SK-N-SH (cell line): Measurements from ENCODE around the gene SORBS1. TPM values are rescaled to one million over a fixed set of nuclear protein-coding genes. Genes with fewer than 3 reads are reported as not detected.

Experiments
- CTCF ChIA-PET: fragments of 300-600, 350-600 bp; formaldehyde crosslinking; extraction: SDS; loops from one replicate; lab custom pipeline; 2021; lab: Yijun Ruan, JAX
- POLR2A ChIA-PET: fragments of 350-600 bp; sonication (Branson Sonifier 250); formaldehyde crosslinking; extraction: SDS; loops from one replicate; lab custom pipeline; 2020; ENCODE audit warnings: antibody characterized with exemption, inconsistent platforms; lab: Yijun Ruan, JAX
- DNase-seq: peaks from one replicate; pipeline ENCODE4 v3.0.0; 2012
- H2AFZ ChIP-seq: fragments of 200-600 bp; sonication (generic); 2 replicates; pipeline ENCODE4 v1.8.1; 2016; ENCODE audit warnings: antibody characterized with exemption, mild to moderate bottlenecking, low read depth
- H3F3A ChIP-seq: fragments of 200-600 bp; sonication (generic); replicated peaks from 2 replicates; pipeline ENCODE3; 2016; ENCODE audit warnings: antibody characterized with exemption, mild to moderate bottlenecking; ENCODE audit not compliant: insufficient read depth
- H3K27ac ChIP-seq, 2 experiments: fragments of 200-500 bp in 1 of 2; fragments of 200-600 bp in 1 of 2; sonication (Bioruptor generic) in 1 of 2; sonication (generic), shearing (Covaris generic) in 1 of 2; 2 replicates each; pipeline versions ENCODE4 v1.5.1 to v1.6.1; 2014 to 2016; ENCODE audit warnings: low read depth in 2 of 2, inconsistent platforms in 1 of 2, low read length in 1 of 2, mild to moderate bottlenecking in 1 of 2, mixed read lengths in 1 of 2
- H3K27me3 ChIP-seq: fragments of 200-600 bp; sonication (generic), shearing (Covaris generic); 2 replicates; pipeline ENCODE4 v1.6.1; 2016; ENCODE audit warnings: mixed run types; ENCODE audit not compliant: insufficient read depth
- H3K36me3 ChIP-seq, 2 experiments: fragments of 200-500 bp in 1 of 2; fragments of 200-600 bp in 1 of 2; sonication (Bioruptor generic) in 1 of 2; sonication (generic) in 1 of 2; replicated peaks in 1 of 2; 2 replicates each; pipeline versions ENCODE3 to v1.5.1; 2014 to 2016; ENCODE audit warnings: low read length in 1 of 2, mild to moderate bottlenecking in 1 of 2; ENCODE audit not compliant: insufficient read depth in 2 of 2, control insufficient read depth in 1 of 2
- H3K4me1 ChIP-seq, 2 experiments: fragments of 200-500 bp in 1 of 2; fragments of 200-600 bp in 1 of 2; sonication (Bioruptor generic) in 1 of 2; sonication (generic), shearing (Covaris generic) in 1 of 2; 2 replicates each; pipeline versions ENCODE4 v1.5.1 to v1.6.1; 2014 to 2016; ENCODE audit warnings: low read depth in 1 of 2, low read length in 1 of 2, mixed run types in 1 of 2; ENCODE audit not compliant: insufficient read depth in 2 of 2, control insufficient read depth in 1 of 2
- H3K4me2 ChIP-seq: fragments of 200-600 bp; sonication (generic), shearing (Covaris generic); 2 replicates; pipeline ENCODE4 v1.6.1; 2017; ENCODE audit warnings: mixed run types
- H3K4me3 ChIP-seq, 2 experiments: fragments of 200-500 bp in 1 of 2; fragments of 200-600 bp in 1 of 2; sonication (Bioruptor generic) in 1 of 2; sonication (generic), shearing (Covaris generic) in 1 of 2; 2 replicates each; pipeline versions ENCODE4 v1.5.1 to v1.8.1; 2014 to 2016; ENCODE audit warnings: low read depth in 2 of 2, inconsistent platforms in 1 of 2, low read length in 1 of 2, mild to moderate bottlenecking in 1 of 2, mixed read lengths in 1 of 2, moderate library complexity in 1 of 2
- H3K79me2 ChIP-seq: fragments of 200-600 bp; sonication (generic); 2 replicates; pipeline ENCODE4 v1.8.1; 2017; ENCODE audit warnings: mild to moderate bottlenecking; ENCODE audit not compliant: insufficient read depth
- H3K9ac ChIP-seq: fragments of 200-600 bp; sonication (generic); 2 replicates; pipeline ENCODE4 v1.6.1; 2017; ENCODE audit warnings: mixed run types
- H3K9me2 ChIP-seq: fragments of 200-600 bp; sonication (generic); 2 replicates; pipeline ENCODE4 v1.6.1; 2017; ENCODE audit warnings: mixed run types
- H3K9me3 ChIP-seq: fragments of 200-600 bp; sonication (generic); 2 replicates; pipeline ENCODE4 v1.6.1; 2017; ENCODE audit warnings: mixed run types, mild to moderate bottlenecking, moderate library complexity
- H4K20me1 ChIP-seq: fragments of 200-600 bp; sonication (generic); 2 replicates; pipeline ENCODE4 v1.6.1; 2017; ENCODE audit warnings: mild to moderate bottlenecking, mixed run types; ENCODE audit not compliant: insufficient read depth
- CHD2 ChIP-seq: fragments of 150-350 bp; IDR thresholded peaks from 2 replicates; pipeline ENCODE4 v1.6.1; 2018; ENCODE audit warnings: low read length; ENCODE audit not compliant: partially characterized antibody
- ELF1 ChIP-seq: IDR thresholded peaks from 2 replicates; pipeline ENCODE4 v1.4.0; 2012
- FOXJ3 ChIP-seq: sonication (generic); formaldehyde crosslinking; IDR thresholded peaks from 2 replicates; pipeline ENCODE4 v1.5.1; 2020; ENCODE audit warnings: mild to moderate bottlenecking, missing genetic modification reagents
- FOXM1 ChIP-seq: IDR thresholded peaks from 2 replicates; pipeline ENCODE4 v1.4.0; 2012; ENCODE audit warnings: low read depth, mild to moderate bottlenecking
- GABPA ChIP-seq: IDR thresholded peaks from 2 replicates; pipeline ENCODE4 v1.4.0; 2012; ENCODE audit warnings: low read depth, mild to moderate bottlenecking
- IRF3 ChIP-seq: fragments of 150-350 bp; IDR thresholded peaks from 2 replicates; pipeline ENCODE4 v1.6.1; 2016; ENCODE audit warnings: mild to moderate bottlenecking, low read depth, low read length
- JUND ChIP-seq: IDR thresholded peaks from 2 replicates; pipeline ENCODE4 v1.4.0; 2012
- MAX ChIP-seq: IDR thresholded peaks from 2 replicates; pipeline ENCODE4 v1.4.0; 2012; ENCODE audit warnings: low read depth
- RAD21 ChIP-seq: IDR thresholded peaks from 2 replicates; pipeline ENCODE4 v1.6.1; 2012; ENCODE audit warnings: mild to moderate bottlenecking, low read length
- REST ChIP-seq: IDR thresholded peaks from 2 replicates; pipeline ENCODE4 v1.6.1; 2012; ENCODE audit warnings: mild to moderate bottlenecking, low read depth, low read length, moderate library complexity
- SMC3 ChIP-seq: IDR thresholded peaks from 2 replicates; pipeline ENCODE4 v1.6.1; 2012; ENCODE audit warnings: low read depth, low read length, improper control_type of control experiment
- TAF1 ChIP-seq: IDR thresholded peaks from 2 replicates; pipeline ENCODE4 v1.6.1; 2012; ENCODE audit warnings: low read depth, mild to moderate bottlenecking, low read length, moderate library complexity, borderline replicate concordance
- TEAD4 ChIP-seq: IDR thresholded peaks from 2 replicates; pipeline ENCODE4 v1.4.0; 2012; ENCODE audit warnings: mild to moderate bottlenecking, borderline replicate concordance; ENCODE audit not compliant: insufficient read depth
- YY1 ChIP-seq: IDR thresholded peaks from 2 replicates; pipeline ENCODE4 v1.4.0; 2012; ENCODE audit warnings: low read depth, mild to moderate bottlenecking
- WGBS: methylation state at CpG from one replicate; pipeline ENCODE4 v1.1.6; 2017; ENCODE audit warnings: low lambda C conversion rate; 5-methylcytosine and 5-hydroxymethylcytosine counted together
- polyA plus RNA-seq, 3 experiments: library from polyadenylated mRNA; depleted of rRNA; stranded (reverse); fragments of >200 nt; gene quantifications; 2 replicates each; pipeline ENCODE4 v1.2.3, GENCODE V29; 2012
- TF ChIP-seq, protein P1 (sequence below): IDR thresholded peaks from 2 replicates; pipeline ENCODE4; 2012
- TF ChIP-seq, protein P2 (sequence below): IDR thresholded peaks from 2 replicates; pipeline ENCODE4 v1.4.0; 2012; ENCODE audit warnings: low read depth, borderline replicate concordance

Gene SORBS1
- polyA plus RNA-seq, 1 of the 3 experiments (the other 2 are of a cell fraction): 0.36 TPM

- DNase-seq: no peak
- Histone ChIP-seq H3F3A (no peaks in the 10 kb centered on the region), H3K27ac (no peak overlapping the region), H3K4me2 (no peak overlapping the region), H3K9me2 (no peaks in the 10 kb centered on the region), H3K4me3 (no peak overlapping the region), H3K79me2 (no peaks in the 10 kb centered on the region), H3K4me1 (peaks cover 0 to 4% of the 10 kb centered on the region in 2 experiments; a peak in 1 of 4 replicates), H3K9me3 (no peaks in the 10 kb centered on the region), H4K20me1 (no peaks in the 10 kb centered on the region), H3K9ac (no peak overlapping the region), H3K27me3 (no peaks in the 10 kb centered on the region; the same call in 1 of the 2 replicates), H3K36me3 (no peaks in the 10 kb centered on the region), H2AFZ (no peak overlapping the region)
- no peak for TF ChIP-seq REST
- TF ChIP-seq CHD2: no peak
- TF ChIP-seq MAX: no peak
- TF ChIP-seq, protein P1, sequence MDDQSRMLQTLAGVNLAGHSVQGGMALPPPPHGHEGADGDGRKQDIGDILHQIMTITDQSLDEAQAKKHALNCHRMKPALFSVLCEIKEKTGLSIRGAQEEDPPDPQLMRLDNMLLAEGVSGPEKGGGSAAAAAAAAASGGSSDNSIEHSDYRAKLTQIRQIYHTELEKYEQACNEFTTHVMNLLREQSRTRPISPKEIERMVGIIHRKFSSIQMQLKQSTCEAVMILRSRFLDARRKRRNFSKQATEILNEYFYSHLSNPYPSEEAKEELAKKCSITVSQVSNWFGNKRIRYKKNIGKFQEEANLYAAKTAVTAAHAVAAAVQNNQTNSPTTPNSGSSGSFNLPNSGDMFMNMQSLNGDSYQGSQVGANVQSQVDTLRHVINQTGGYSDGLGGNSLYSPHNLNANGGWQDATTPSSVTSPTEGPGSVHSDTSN: no peak
- TF ChIP-seq YY1: no peak
- TF ChIP-seq TAF1: no peak
- no peak for TF ChIP-seq JUND
- 75% methylated on average over 5 of the region's 7 CpGs for WGBS
- ChIA-PET POLR2A (no interaction called here), CTCF (no interaction called here)
Observed at GRCh38 chr10:95526044-95526443, 35.1 kb downstream of the SORBS1 start.

GRCh38 chr10:95525033-95525418 lies 36.1 kb downstream of the SORBS1 start:
- Histone ChIP-seq H3K36me3 (no peaks in the 10 kb centered on the region), H3K4me1 (no peaks in the 10 kb centered on the region; a peak in 1 of 4 replicates), H4K20me1 (no peaks in the 10 kb centered on the region), H3K9me3 (no peaks in the 10 kb centered on the region), H3F3A (no peaks in the 10 kb centered on the region), H3K9me2 (no peaks in the 10 kb centered on the region), H3K79me2 (no peaks in the 10 kb centered on the region), H3K4me3 (no peak overlapping the region), H3K9ac (no peak overlapping the region), H3K4me2 (no peak overlapping the region), H3K27ac (no peak overlapping the region), H2AFZ (no peak overlapping the region), H3K27me3 (no peaks in the 10 kb centered on the region; the same call in 1 of the 2 replicates)
- TF ChIP-seq, protein P2, sequence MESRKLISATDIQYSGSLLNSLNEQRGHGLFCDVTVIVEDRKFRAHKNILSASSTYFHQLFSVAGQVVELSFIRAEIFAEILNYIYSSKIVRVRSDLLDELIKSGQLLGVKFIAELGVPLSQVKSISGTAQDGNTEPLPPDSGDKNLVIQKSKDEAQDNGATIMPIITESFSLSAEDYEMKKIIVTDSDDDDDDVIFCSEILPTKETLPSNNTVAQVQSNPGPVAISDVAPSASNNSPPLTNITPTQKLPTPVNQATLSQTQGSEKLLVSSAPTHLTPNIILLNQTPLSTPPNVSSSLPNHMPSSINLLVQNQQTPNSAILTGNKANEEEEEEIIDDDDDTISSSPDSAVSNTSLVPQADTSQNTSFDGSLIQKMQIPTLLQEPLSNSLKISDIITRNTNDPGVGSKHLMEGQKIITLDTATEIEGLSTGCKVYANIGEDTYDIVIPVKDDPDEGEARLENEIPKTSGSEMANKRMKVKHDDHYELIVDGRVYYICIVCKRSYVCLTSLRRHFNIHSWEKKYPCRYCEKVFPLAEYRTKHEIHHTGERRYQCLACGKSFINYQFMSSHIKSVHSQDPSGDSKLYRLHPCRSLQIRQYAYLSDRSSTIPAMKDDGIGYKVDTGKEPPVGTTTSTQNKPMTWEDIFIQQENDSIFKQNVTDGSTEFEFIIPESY: no peak
- no peak for TF ChIP-seq TEAD4
- TF ChIP-seq TAF1: no peak
- no peak for TF ChIP-seq IRF3
- no peak for TF ChIP-seq RAD21
- TF ChIP-seq GABPA: no peak
- TF ChIP-seq FOXJ3 (CRISPR knock-in tag): no peak
- TF ChIP-seq ELF1: no peak
- TF ChIP-seq SMC3: no peak
- no peak for TF ChIP-seq FOXM1
- DNase-seq: no peak
- 76% methylated on average over 4 of the region's 4 CpGs for WGBS
- ChIA-PET POLR2A (no interaction called here), CTCF (no interaction called here)
